C4-2B (cell line): ENCODE results near the gene HBS1L.

Experiments
- ZFX ChIP-seq: fragments of 450-650 bp; IDR thresholded peaks from 2 replicates; pipeline ENCODE4 v1.6.1; 2017
- TF ChIP-seq, protein P1 (sequence below): fragments of 450-650 bp; conservative IDR thresholded peaks from 2 replicates; pipeline ENCODE4 v1.5.1; 2017; ENCODE audit warnings: mild to moderate bottlenecking

DNA sequence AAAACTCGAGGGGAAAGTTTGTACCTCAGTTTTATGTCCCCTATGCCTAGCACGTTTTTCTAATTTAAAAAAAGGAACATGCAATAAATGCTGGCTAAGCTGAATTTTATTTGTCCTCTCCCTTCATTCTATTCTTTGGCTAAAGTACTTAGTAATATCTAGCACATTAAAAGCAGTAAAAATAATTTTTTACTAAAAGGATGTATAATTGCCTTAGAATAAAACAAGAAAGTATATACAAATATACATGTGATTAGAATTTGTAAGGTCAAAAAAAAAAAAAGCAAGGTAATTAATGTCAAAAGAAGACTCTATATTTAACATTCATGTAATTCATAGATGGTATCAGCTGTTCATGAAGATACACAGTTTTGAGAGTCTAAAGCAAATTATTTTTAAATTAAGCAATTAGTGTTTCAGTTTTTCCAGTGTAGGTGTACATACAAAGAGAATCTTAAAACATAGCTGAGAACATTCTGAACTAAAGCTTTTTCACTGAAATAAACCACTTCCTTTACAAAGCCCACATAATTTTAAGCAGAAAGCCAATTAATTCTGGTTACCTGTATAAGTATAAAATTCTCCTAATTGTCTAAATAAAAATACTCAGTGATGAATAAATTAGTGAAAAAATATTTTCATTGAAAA is 32.4 kb downstream of the HBS1L start:
- TF ChIP-seq, protein P1, sequence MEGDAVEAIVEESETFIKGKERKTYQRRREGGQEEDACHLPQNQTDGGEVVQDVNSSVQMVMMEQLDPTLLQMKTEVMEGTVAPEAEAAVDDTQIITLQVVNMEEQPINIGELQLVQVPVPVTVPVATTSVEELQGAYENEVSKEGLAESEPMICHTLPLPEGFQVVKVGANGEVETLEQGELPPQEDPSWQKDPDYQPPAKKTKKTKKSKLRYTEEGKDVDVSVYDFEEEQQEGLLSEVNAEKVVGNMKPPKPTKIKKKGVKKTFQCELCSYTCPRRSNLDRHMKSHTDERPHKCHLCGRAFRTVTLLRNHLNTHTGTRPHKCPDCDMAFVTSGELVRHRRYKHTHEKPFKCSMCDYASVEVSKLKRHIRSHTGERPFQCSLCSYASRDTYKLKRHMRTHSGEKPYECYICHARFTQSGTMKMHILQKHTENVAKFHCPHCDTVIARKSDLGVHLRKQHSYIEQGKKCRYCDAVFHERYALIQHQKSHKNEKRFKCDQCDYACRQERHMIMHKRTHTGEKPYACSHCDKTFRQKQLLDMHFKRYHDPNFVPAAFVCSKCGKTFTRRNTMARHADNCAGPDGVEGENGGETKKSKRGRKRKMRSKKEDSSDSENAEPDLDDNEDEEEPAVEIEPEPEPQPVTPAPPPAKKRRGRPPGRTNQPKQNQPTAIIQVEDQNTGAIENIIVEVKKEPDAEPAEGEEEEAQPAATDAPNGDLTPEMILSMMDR = no peak
- no peak for TF ChIP-seq ZFX
